MCF 10A (cell line): ENCODE measurements around the gene PUS1. TPM values are rescaled to one million over a fixed set of nuclear protein-coding genes. Genes with fewer than 3 reads are reported as not detected.

Source experiments
- BruUV-seq: library from RNA; stranded (reverse); fragments of 400-500 nt; replicated peaks from 2 replicates; lab custom pipeline; 2021; lab: Mats Ljungman, UMichigan
- CTCF ChIA-PET: fragments of 300-600 bp; sonication (Branson Sonifier 250); formaldehyde crosslinking; extraction: SDS; loops from one replicate; lab custom pipeline; 2021; ENCODE audit warnings: antibody characterized with exemption, inconsistent platforms; lab: Yijun Ruan, JAX
- POLR2A ChIA-PET: fragments of 300-600, 350-650 bp; sonication (Branson Sonifier 250); formaldehyde crosslinking; extraction: SDS; loops from one replicate; lab custom pipeline; 2020; ENCODE audit warnings: antibody characterized with exemption, inconsistent platforms; lab: Yijun Ruan, JAX
- DNase-seq: peaks from one replicate; pipeline ENCODE4 v3.0.0-alpha.2; 2018; ENCODE audit not compliant: unreplicated experiment
- H3K27ac Mint-ChIP-seq: one replicate; pipeline ENCODE4 v1.8.0; 2022; ENCODE audit warnings: mild to moderate bottlenecking, low read depth, mixed read lengths; ENCODE audit not compliant: unreplicated experiment
- H3K27me3 Mint-ChIP-seq: one replicate; pipeline ENCODE4 v1.8.0; 2022; ENCODE audit warnings: mixed read lengths; ENCODE audit not compliant: insufficient read depth, unreplicated experiment
- H3K36me3 Mint-ChIP-seq: one replicate; pipeline ENCODE4 v1.8.0; 2022; ENCODE audit warnings: mild to moderate bottlenecking, moderate library complexity, mixed read lengths; ENCODE audit not compliant: insufficient read depth, unreplicated experiment
- H3K4me1 Mint-ChIP-seq: one replicate; pipeline ENCODE4 v1.8.0; 2022; ENCODE audit warnings: mixed read lengths; ENCODE audit not compliant: insufficient read depth, unreplicated experiment
- H3K4me3 Mint-ChIP-seq: one replicate; pipeline ENCODE4 v1.8.0; 2022; ENCODE audit warnings: mild to moderate bottlenecking, moderate library complexity, mixed read lengths; ENCODE audit not compliant: unreplicated experiment
- H3K9me3 Mint-ChIP-seq: one replicate; pipeline ENCODE4 v1.8.0; 2022; ENCODE audit warnings: mixed read lengths; ENCODE audit not compliant: unreplicated experiment
- CTCF ChIP-seq: fragments of 200-600 bp; IDR thresholded peaks from one replicate; pipeline ENCODE4 v1.8.0; 2022; ENCODE audit warnings: antibody characterized with exemption, mild to moderate bottlenecking; ENCODE audit not compliant: unreplicated experiment
- intact Hi-C: fragments of 100-400 bp; cut with micrococcal nuclease; formaldehyde crosslinking; loops from 2 replicates; pipeline ENCODE4 v1.14.1; 2022
- total RNA-seq: library from RNA; stranded (reverse); gene quantifications from 2 replicates; pipeline ENCODE4 v1.2.3, GENCODE V29; 2022

PUS1 gene
- total RNA-seq, 1 experiment from 2014 or later = 72.3 TPM

- ChIA-PET CTCF (interaction anchor here (0.6 to 1.5 kb wide), 2 partner anchors 9 to 1066 kb away, joined by 3 to 4 read pairs; no protein-coding TSS in a partner anchor), POLR2A (interaction anchor here (1.3 kb wide), 1 partner anchor 9 kb away, joined by 4 read pairs; no protein-coding TSS in a partner anchor)
- no TSS peak for BruUV-seq
- no peaks in the 10 kb centered on the region for H3K9me3 Mint-ChIP-seq
- H3K4me3 Mint-ChIP-seq = no peak overlapping the region
- no peak for TF ChIP-seq CTCF
- H3K4me1 Mint-ChIP-seq = no peaks in the 10 kb centered on the region
- H3K27ac Mint-ChIP-seq = no peak overlapping the region
- intact Hi-C loops = no loop called here
- peaks cover 80% of the 10 kb centered on the region for H3K36me3 Mint-ChIP-seq
- H3K27me3 Mint-ChIP-seq = no peaks in the 10 kb centered on the region
- DNase-seq = no peak
Observed at GRCh38 chr12:131989021-131989420, 59.9 kb downstream of the PUS1 start.

- intact Hi-C loops = no loop called here
- TF ChIP-seq CTCF = no peak
- peaks cover 76% of the 10 kb centered on the region for H3K36me3 Mint-ChIP-seq
- CTCF ChIA-PET = interaction anchor here (0.8 to 1.5 kb wide), 2 partner anchors 10 to 12 kb away, joined by 4 read pairs; no protein-coding TSS in a partner anchor
- H3K27me3 Mint-ChIP-seq = no peaks in the 10 kb centered on the region
- H3K27ac Mint-ChIP-seq = no peak overlapping the region
- POLR2A ChIA-PET = interaction anchor here (0.7 kb wide), 1 partner anchor 73 kb away, joined by 3 read pairs; no protein-coding TSS in a partner anchor
- no peaks in the 10 kb centered on the region for H3K4me1 Mint-ChIP-seq
- no TSS peak for BruUV-seq
- no peaks in the 10 kb centered on the region for H3K9me3 Mint-ChIP-seq
- H3K4me3 Mint-ChIP-seq = no peak overlapping the region
- no peak for DNase-seq
Observed at GRCh38 chr12:131990066-131990979, 61.2 kb downstream of the PUS1 start.

- H3K4me1 Mint-ChIP-seq = no peaks in the 10 kb centered on the region
- no peak overlapping the region for H3K4me3 Mint-ChIP-seq
- CTCF ChIA-PET = no interaction called here
- H3K27ac Mint-ChIP-seq = no peak overlapping the region
- H3K9me3 Mint-ChIP-seq = no peaks in the 10 kb centered on the region
- POLR2A ChIA-PET = no interaction called here
- intact Hi-C loops = no loop called here
- DNase-seq = no peak
- no peaks in the 10 kb centered on the region for H3K27me3 Mint-ChIP-seq
- H3K36me3 Mint-ChIP-seq = peaks cover 78% of the 10 kb centered on the region
- no peak for TF ChIP-seq CTCF
- BruUV-seq = no TSS peak
Observed at GRCh38 chr12:131990980-131991305, 61.9 kb downstream of the PUS1 start.

GRCh38 chr12:131991816-131992430 is 62.8 kb downstream of the PUS1 start:
- POLR2A ChIA-PET = no interaction called here

More at GRCh38 chr12:131991816-131992430, 62.8 kb downstream of the PUS1 start:
- no peak for TF ChIP-seq CTCF
- Mint-ChIP-seq H3K4me1 (no peaks in the 10 kb centered on the region), H3K36me3 (peaks cover 82% of the 10 kb centered on the region), H3K27ac (no peak overlapping the region), H3K4me3 (no peak overlapping the region), H3K9me3 (no peaks in the 10 kb centered on the region), H3K27me3 (no peaks in the 10 kb centered on the region)
- intact Hi-C loops = no loop called here
- CTCF ChIA-PET = interaction anchor here (0.6 to 1.2 kb wide), 4 partner anchors 9 to 227 kb away, joined by 3 read pairs; no protein-coding TSS in a partner anchor
- DNase-seq = no peak
- no TSS peak for BruUV-seq
